ENCODE data around the gene NOL12. TPM values are rescaled to one million over a fixed set of nuclear protein-coding genes. Genes with fewer than 3 reads are reported as not detected.
"Not testable (repeated sequence)": the region's sequence is repeated elsewhere in the genome, so short reads cannot be mapped to it uniquely, and the experiment has no call there.

Gene NOL12
- total RNA-seq, 2 donors from 2014 or later = 30.3 to 38.2 TPM

DNA sequence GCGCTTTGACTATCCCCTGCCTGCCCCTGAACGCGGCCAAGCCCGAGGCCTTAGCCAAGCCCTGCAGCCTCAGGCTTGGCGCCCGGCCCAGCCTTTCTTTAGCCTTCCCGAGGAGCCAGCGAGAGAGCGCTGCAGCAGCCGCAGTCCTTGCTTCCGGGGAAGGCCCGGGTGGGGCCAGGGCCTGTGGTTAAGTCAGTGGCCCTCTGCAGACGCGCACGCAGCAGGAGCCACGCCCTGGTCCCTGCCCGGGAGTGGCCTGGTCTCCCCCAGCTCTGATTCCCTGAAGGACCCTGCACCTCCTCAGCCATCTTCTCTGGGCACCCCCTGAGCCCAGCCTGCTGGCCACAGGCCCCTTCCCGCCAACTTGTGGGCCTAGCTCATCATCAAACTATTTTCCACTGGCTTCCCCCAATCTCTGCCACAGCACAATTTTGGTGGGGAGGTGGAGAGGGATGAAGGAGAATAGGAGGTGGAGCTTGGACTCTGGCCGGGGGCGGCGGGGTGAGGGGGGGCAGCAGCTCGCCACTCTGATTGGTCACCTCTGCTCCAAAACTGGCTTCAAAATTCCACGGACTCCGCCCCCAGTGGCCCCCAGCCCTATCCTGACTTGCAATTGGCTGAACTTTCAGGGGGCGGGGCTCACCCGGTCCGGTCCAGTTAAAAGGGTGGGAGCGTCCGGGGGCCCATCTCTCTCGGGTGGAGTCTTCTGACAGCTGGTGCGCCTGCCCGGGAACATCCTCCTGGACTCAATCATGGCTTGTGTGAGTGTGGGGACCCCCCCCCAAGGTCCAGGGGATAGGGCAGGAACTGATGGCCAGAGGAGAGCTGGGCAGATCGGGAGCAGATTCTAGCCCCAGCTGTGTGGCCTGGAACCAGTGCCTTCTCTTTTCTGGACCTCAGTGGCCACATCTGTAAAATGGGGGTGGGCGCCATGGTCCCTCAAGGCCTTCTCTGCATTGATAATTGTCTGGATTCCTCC is 10.9 kb upstream of the NOL12 start, which contains the start of gene LGALS1:
Gene LGALS1 (plus strand): TSS at position 686 of the 979 bp plus-strand sequence. CDS start 67 bp downstream, at position 753.
- DNase-seq (peak; percentile 94 to 96), ATAC-seq (peak; percentile 83)

DNA sequence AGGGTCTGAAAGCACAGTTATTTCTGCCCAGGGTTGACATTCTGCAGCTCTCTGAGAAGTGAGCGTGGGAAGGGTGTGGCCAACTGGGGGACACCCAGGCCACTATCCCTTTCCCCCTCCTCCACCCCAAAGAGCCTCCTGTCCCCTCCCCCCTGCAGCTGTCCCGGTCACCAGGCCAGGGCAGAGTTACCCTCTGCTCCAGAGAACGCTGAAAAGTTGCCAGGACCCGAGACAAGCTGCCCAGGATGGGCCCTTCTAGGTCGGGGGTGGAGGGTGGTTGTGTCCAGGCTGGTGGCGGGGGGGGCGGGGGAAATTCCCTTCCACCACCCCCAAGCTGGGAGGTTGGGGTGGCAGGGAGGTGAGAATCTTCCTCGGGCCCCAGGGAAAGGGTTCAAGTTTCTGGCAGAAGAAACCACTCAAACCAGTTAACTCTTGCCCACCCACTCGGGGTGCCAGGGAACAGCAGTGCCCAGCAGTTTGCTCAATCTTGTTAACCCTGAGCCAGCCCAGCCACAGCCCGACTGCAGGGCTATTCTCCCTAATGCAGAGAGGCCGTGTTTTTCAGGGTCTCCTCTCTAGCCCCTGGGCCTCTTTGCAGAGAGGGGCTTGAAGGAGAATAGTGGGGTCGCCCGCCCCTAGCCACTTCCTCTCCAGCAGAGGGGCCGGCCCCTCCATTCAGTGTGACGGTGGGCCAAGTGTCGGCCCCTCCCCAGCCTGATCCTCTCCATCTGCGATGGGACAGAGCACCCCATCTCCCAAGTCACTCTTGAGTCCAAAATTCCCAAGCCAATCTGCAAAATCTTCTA is 10.0 kb upstream of the NOL12 start:
- ATAC-seq = peak; percentile 4
- intact Hi-C loops (cut with DNase I, micrococcal nuclease) = no loop called here
- DNase-seq = peak; percentile 53 to 63

More for the DNA sequence above, 10.9 kb upstream of the NOL12 start, which contains the start of gene LGALS1:
- intact Hi-C loops (cut with DNase I, micrococcal nuclease) = no loop called here

DNA sequence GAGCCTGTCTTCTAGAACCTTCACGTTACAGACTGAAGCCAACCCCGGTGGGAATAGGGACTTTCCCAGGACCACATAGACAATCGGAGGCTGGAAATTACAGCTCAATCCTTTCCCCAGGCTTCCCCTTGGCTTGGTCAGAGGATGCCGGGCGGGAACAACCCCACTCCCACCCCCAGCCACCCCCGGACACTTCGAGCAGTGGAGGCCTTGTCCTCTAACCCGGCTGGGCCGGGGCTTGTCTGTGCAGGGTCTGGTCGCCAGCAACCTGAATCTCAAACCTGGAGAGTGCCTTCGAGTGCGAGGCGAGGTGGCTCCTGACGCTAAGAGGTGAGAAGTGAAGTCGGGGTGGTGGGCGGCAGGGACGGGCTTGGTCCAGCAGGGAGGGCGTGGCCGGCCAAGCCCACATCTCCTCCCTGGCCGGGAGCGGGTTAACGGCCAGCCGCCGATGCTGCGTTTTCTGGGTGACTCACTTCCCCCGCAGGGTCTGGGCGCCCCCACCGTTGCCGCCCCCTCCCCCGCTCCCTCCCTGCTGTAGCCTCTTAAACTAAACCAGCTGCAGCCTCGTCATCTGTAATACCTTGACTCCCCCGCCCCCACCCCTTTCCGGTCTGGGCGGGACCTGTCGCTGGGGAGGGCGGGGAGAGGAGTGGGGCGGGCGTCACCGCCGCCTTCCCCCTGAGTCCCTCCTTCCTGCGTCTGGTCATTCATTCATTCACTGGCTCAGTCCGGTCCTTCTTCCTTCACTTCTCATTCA is 9.2 kb upstream of the NOL12 start:
- intact Hi-C loops (cut with DNase I, micrococcal nuclease) = no loop called here
- ATAC-seq (peak; percentile 72), DNase-seq (peak; percentile 92 to 93)

DNA sequence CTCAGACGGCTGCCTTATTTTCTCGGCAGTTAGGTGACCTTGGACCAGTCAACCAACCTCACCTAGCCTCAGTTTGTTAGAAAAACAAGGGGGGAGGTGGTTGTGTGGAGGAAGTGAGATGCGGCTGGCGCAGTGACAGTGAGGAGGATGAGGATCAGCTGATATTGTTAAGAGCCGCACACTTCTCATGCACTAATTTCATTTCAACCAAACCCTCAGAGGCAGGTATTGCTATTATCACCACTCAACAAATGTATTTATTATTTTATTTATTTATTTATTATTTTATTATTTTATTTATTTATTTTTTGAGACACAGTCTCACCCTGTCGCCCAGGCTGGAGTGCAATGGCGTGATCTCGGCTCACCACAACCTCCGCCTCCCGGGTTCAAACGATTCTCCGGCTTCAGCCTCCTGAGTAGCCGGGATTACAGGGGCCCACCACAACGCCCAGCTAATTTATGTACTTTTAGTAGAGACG is 8.6 kb upstream of the NOL12 start:
- intact Hi-C loops (cut with DNase I, micrococcal nuclease) = no loop called here
- DNase-seq (no peak), ATAC-seq (no peak)

- no peak for ATAC-seq
- DNase-seq = no peak
- intact Hi-C loops (cut with DNase I, micrococcal nuclease) = no loop called here
Measured at GRCh38 chr22:37678372-37678771, 7.8 kb upstream of the NOL12 start.

DNA sequence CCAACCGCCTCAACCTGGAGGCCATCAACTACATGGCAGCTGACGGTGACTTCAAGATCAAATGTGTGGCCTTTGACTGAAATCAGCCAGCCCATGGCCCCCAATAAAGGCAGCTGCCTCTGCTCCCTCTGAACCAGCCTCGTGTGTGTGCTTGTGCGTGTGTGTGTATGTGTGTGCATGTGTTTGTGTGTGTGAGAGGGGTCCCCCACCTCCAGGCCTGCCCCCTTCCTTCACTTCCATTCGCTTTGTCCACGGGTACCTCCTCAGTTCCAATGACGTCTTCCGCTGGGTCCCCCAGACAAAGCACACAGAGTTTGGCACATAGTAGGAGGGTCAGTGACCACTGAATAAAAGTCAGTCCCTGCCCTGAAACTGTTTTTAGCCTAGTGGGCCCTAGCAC is 6.5 kb upstream of the NOL12 start:
- no peak for DNase-seq
- ATAC-seq = no peak
- intact Hi-C loops (cut with DNase I, micrococcal nuclease) = loop anchor here in 1 of 2 donors (2.0 to 10.0 kb wide), 3 partner anchors 37 to 57 kb away; no protein-coding TSS in a partner anchor

- DNase-seq = no peak
- no peak for ATAC-seq
- intact Hi-C loops (cut with DNase I, micrococcal nuclease) = loop anchor here in 1 of 2 donors (2.0 to 10.0 kb wide), 3 partner anchors 38 to 58 kb away; no protein-coding TSS in a partner anchor
Measured at GRCh38 chr22:37680191-37680851, 5.8 kb upstream of the NOL12 start.

DNA sequence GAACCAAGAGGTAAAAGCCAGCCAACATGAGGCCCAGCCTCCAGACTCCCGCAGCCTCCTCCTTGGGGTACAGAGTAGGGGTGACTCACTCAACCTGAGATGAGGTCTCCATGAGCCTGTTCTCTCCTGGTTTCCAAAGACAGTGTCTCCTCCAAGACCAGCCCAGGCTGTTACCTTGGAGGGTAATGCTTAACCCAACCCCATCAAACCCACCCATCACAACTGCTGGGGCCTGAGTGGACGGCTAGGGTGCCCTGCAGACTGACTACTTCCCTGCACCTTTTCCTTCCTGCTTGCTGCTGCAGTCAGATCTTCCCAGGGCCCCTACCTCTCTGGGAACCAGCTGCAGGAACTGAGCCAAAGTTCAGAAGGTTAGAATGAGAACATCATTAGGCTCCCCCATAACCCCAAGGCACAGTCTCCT is 5.1 kb upstream of the NOL12 start:
- ATAC-seq = no peak
- intact Hi-C loops (cut with DNase I, micrococcal nuclease) = loop anchor here in 1 of 2 donors (2.0 to 10.0 kb wide), 3 partner anchors 38 to 59 kb away; no protein-coding TSS in a partner anchor
- DNase-seq = no peak

- intact Hi-C loops (cut with DNase I, micrococcal nuclease) = loop anchor here in 1 of 2 donors (2.0 to 10.0 kb wide), 3 partner anchors 39 to 59 kb away; no protein-coding TSS in a partner anchor
- DNase-seq (peak; percentile 81 to 87), ATAC-seq (peak; percentile 38)
Measured at GRCh38 chr22:37681556-37682049, 4.5 kb upstream of the NOL12 start.

- DNase-seq = peak; percentile 68 to 80
- peak; percentile 53 for ATAC-seq
- intact Hi-C loops (cut with DNase I, micrococcal nuclease) = loop anchor here in 1 of 2 donors (5.0 to 10.0 kb wide), 2 partner anchors 50 to 63 kb away; no protein-coding TSS in a partner anchor
Measured at GRCh38 chr22:37684803-37685615, 1.1 kb upstream of the NOL12 start.

DNA sequence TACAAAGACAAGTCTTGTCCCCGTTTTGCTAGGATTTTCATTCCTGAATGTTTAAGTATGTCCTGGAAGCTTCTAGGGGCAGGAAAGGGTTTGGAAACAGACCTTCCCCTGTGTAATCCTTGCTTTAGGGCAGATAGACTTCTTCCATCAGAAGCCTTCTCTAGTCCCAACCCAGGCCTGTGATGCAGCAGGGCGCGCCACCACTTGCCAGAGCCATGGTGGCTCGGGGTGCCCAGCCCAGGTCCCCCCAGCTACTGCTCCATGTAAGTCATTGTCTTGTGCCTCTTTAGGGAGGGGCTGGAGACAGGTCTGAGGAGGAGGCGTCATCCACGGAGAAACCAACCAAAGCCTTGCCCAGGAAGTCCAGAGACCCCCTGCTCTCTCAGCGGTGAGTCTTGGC is 4.3 kb downstream of the NOL12 start:
- no peak for ATAC-seq
- no peak for DNase-seq
- intact Hi-C loops (cut with DNase I, micrococcal nuclease) = no loop called here

- ATAC-seq (no peak), DNase-seq (no peak)
- intact Hi-C loops (cut with DNase I, micrococcal nuclease) = no loop called here
Measured at GRCh38 chr22:37690901-37691504, 4.9 kb downstream of the NOL12 start.

DNA sequence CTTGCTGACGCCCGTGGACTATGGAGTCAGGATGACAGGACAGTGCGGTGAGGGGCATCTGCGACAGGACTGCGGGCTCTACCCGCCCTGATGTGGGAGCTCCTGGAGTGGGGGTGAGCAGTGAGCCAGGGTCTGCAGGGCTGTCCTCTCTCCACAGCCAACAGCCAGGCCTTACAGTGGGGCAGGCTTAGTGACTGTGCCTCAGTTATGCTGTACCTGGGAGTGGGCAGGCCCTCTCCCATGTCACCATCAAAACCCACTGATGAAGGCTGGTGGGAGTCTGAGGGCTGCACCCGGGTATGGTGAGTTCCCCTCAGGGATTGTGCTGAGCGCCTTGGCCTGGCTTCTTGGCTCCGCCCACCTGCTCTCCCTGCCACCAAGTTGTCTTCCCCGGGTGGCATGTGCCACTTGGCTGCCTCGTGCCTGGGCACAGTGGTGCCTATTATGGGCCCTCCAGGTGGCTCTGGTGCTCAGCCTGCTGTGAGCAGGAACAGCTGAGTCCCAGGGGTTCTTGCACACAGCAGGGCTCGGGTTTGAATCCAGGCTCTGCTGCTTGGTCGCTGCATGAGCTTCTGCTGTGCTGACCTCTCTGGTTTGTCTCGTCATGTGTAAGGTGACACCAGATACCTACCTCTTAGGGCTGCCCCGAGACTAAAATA is 6.6 kb downstream of the NOL12 start:
- DNase-seq = no peak
- intact Hi-C loops (cut with DNase I, micrococcal nuclease) = no loop called here
- ATAC-seq = no peak

DNA sequence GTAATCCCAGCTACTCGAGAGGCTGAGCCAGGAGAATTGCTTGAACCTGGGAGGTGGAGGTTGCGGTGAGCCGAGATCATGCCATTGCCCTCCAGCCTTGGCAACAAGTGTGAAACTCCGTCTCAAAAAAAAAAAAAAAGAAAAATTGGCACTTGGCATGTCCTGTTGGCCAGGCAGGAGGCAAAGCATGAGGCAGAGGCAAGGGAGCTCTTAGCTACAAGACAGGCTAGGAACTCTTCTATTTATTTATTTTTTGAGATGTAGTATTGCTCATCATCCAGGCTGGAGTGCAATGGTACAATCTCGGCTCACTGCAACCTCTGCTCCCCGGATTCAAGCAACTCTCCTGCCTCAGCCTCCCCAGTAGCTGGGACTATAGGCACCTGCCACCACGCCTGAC is 8.0 kb downstream of the NOL12 start:
- DNase-seq; intact Hi-C loops (cut with DNase I, micrococcal nuclease); ATAC-seq: not testable (repeated sequence)

- DNase-seq; ATAC-seq; intact Hi-C loops (cut with DNase I, micrococcal nuclease): not testable (repeated sequence)
Measured at GRCh38 chr22:37696260-37696656, 10.1 kb downstream of the NOL12 start.

Measured in left colon (tissue), 2 donors.